ENCODE results near the gene RBPMS2. TPM values are rescaled to one million over a fixed set of nuclear protein-coding genes. Genes with fewer than 3 reads are reported as not detected.

Gene RBPMS2
- total RNA-seq, 1 donor from 2014 or later, result not detected

- intact Hi-C loops (cut with DNase I), result no loop called here
- no peak for DNase-seq (ENCODE audit: low spot score in 2 of 2)
- Histone ChIP-seq H3K4me1 (peaks cover 4 to 6% of the 10 kb centered on the region in 2 donors), H3K4me3 (no peak overlapping the region), H3K36me3 (no peaks in the 10 kb centered on the region), H3K27ac (no peak overlapping the region), H3K27me3 (no peaks in the 10 kb centered on the region), H3K9me3 (no peaks in the 10 kb centered on the region)
- TF ChIP-seq, protein P1, sequence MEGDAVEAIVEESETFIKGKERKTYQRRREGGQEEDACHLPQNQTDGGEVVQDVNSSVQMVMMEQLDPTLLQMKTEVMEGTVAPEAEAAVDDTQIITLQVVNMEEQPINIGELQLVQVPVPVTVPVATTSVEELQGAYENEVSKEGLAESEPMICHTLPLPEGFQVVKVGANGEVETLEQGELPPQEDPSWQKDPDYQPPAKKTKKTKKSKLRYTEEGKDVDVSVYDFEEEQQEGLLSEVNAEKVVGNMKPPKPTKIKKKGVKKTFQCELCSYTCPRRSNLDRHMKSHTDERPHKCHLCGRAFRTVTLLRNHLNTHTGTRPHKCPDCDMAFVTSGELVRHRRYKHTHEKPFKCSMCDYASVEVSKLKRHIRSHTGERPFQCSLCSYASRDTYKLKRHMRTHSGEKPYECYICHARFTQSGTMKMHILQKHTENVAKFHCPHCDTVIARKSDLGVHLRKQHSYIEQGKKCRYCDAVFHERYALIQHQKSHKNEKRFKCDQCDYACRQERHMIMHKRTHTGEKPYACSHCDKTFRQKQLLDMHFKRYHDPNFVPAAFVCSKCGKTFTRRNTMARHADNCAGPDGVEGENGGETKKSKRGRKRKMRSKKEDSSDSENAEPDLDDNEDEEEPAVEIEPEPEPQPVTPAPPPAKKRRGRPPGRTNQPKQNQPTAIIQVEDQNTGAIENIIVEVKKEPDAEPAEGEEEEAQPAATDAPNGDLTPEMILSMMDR (IDR thresholded peaks at IDR 0.05), result no peak
These were observed 55.2 kb downstream of the RBPMS2 start for GRCh38 chr15:64720188-64720587.

DNA sequence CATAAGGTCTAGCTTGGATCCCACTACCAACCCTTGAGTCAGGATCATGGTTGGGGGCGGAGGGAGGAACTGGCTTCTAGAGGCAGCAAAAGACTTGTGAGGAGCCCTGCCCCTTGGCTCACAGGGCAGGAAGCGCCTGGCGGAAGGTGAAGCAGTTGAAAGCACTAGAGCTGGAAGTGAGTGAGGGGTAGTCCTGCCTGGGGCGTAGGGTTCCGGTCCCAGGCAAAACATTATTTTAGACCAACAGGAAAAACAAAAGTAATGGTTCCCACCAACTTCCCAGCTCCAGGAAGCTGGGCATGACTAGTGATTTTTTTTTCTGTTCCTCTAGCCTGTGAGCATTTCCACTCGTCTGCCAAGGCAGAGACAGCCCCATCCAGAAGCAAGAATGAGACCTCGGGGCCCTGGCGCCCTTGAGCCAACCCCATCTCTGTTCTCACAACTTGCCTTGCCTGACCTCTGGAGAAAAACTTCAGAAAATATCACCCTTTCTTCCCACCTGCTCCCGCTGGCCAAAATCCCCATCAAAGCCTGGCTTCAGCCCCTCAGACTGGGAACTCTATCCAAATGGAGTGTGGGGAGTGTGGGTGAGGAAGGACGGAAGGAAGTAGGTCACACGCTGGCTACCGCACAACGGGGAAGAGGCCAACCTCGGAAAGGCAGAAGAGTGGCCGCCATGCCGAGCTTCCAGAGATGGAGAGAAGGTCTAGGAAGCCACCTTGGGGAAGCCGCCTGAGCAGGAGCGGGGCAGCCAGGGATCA, 57.5 kb downstream of the RBPMS2 start:
- intact Hi-C loops (cut with DNase I), result no loop called here
- Histone ChIP-seq H3K27me3 (no peaks in the 10 kb centered on the region), H3K36me3 (no peaks in the 10 kb centered on the region), H3K27ac (peak overlapping the region; percentile 60 to 77), H3K9me3 (no peaks in the 10 kb centered on the region), H3K4me3 (peak overlapping the region in 1 of 2 donors; percentile 49), H3K4me1 (peaks cover 4 to 6% of the 10 kb centered on the region in 2 donors)
- TF ChIP-seq, protein P1 (IDR thresholded peaks at IDR 0.05), result no peak
- no peak for DNase-seq (ENCODE audit: low spot score in 2 of 2)

DNA sequence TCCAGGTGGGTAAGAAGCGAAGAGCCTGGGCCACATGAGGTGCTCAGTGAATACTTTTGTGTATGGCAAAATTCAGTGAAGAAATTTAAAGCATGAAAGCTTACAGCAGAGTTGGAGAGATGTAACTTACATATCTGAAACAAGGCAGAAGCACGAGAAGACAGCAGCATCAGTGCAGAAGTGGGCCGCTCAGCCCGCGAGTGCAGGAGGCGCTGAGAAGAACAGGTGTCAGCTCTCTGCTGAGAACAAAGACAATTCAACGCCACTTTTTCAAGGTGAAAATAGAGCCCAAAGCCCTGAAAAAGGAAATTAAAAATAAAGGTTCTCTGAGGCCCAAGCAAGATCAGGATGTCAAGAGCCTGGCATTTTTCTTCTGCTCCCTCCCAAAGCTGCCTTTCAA, 58.3 kb downstream of the RBPMS2 start:
- Histone ChIP-seq H3K27ac (no peak overlapping the region), H3K27me3 (no peaks in the 10 kb centered on the region), H3K4me3 (no peak overlapping the region), H3K4me1 (peaks cover 4 to 6% of the 10 kb centered on the region in 2 donors), H3K36me3 (no peaks in the 10 kb centered on the region), H3K9me3 (no peaks in the 10 kb centered on the region)
- intact Hi-C loops (cut with DNase I), result no loop called here
- TF ChIP-seq, protein P1 (IDR thresholded peaks at IDR 0.05), result no peak
- DNase-seq (ENCODE audit: low spot score in 2 of 2), result no peak

GRCh38 chr15:64716452-64716851, 58.9 kb downstream of the RBPMS2 start:
- no peaks in the 10 kb centered on the region for H3K36me3 ChIP-seq
- intact Hi-C loops (cut with DNase I), result no loop called here
- DNase-seq (ENCODE audit: low spot score in 2 of 2), result no peak

DNA sequence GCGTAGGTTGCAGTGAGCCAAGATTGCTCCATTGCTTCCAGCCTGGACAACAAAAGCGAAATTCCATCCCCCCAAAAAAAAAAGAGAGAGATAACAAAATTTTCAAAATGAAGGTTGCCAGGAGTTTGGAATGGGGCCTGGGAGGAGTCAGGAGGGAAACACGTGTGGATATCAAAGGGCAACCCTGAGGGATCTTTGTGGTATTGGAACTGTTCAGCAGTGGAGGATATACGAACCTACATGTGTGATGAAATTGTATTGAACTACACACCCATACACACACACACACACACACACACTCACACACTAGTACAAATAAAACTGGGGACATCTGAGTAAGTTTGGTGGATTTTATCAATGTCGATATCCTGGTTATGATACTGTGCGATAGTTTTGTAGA, 61.8 kb downstream of the RBPMS2 start:
- intact Hi-C loops (cut with DNase I), result no loop called here
- H3K27me3 ChIP-seq, result no peaks in the 10 kb centered on the region
- H3K4me3 ChIP-seq, result no peak overlapping the region
- H3K4me1 ChIP-seq, result peaks cover 4 to 6% of the 10 kb centered on the region in 2 donors
- TF ChIP-seq, protein P1 (IDR thresholded peaks at IDR 0.05), result no peak
- no peak overlapping the region for H3K27ac ChIP-seq
- no peaks in the 10 kb centered on the region for H3K9me3 ChIP-seq
- no peak for DNase-seq (ENCODE audit: low spot score in 2 of 2)
- H3K36me3 ChIP-seq, result no peaks in the 10 kb centered on the region

More at GRCh38 chr15:64716452-64716851, 58.9 kb downstream of the RBPMS2 start:
- H3K27me3 ChIP-seq, result no peaks in the 10 kb centered on the region
- no peak overlapping the region for H3K27ac ChIP-seq
- H3K9me3 ChIP-seq, result no peaks in the 10 kb centered on the region
- TF ChIP-seq, protein P1 (IDR thresholded peaks at IDR 0.05), result no peak
- no peak overlapping the region for H3K4me3 ChIP-seq
- H3K4me1 ChIP-seq, result peaks cover 4 to 6% of the 10 kb centered on the region in 2 donors

Measured in ascending aorta (tissue), 2 donors.